Activated naive CD8-positive, alpha-beta T cell treated with anti-CD3 and anti-CD28 coated beads for 36 hours (primary cell): ENCODE measurements around the gene SIGLEC11. TPM values are rescaled to one million over a fixed set of nuclear protein-coding genes. Genes with fewer than 3 reads are reported as not detected.
"Not testable (repeated sequence)": the region's sequence is repeated elsewhere in the genome, so short reads cannot be mapped to it uniquely, and the experiment has no call there.

ENCODE experiments used
- DNase-seq: peaks from one replicate; pipeline ENCODE4 v3.0.0; 2021
- H3K27ac Mint-ChIP-seq: one replicate; pipeline ENCODE4 v1.8.0; 2022; ENCODE audit warnings: mild to moderate bottlenecking, moderate library complexity, mixed read lengths
- H3K27me3 Mint-ChIP-seq: one replicate; pipeline ENCODE4 v1.8.0; 2022; ENCODE audit warnings: mild to moderate bottlenecking, mixed read lengths
- H3K36me3 Mint-ChIP-seq: one replicate; pipeline ENCODE4 v1.8.0; 2021; ENCODE audit warnings: mild to moderate bottlenecking, mixed read lengths
- H3K4me1 Mint-ChIP-seq: one replicate; pipeline ENCODE4 v1.8.0; 2021; ENCODE audit warnings: mixed read lengths
- H3K4me3 Mint-ChIP-seq: one replicate; pipeline ENCODE4 v1.8.0; 2022; ENCODE audit warnings: mild to moderate bottlenecking, moderate library complexity, mixed read lengths
- H3K9me3 Mint-ChIP-seq: one replicate; pipeline ENCODE4 v1.8.0; 2022; ENCODE audit warnings: mixed read lengths
- total RNA-seq, 2 experiments: library from RNA; stranded (reverse); gene quantifications; one replicate each; pipeline ENCODE4 v1.2.3, GENCODE V29; 2021

The SIGLEC11 gene
- total RNA-seq, 2 experiments from 2014 or later, result not detected

DNA sequence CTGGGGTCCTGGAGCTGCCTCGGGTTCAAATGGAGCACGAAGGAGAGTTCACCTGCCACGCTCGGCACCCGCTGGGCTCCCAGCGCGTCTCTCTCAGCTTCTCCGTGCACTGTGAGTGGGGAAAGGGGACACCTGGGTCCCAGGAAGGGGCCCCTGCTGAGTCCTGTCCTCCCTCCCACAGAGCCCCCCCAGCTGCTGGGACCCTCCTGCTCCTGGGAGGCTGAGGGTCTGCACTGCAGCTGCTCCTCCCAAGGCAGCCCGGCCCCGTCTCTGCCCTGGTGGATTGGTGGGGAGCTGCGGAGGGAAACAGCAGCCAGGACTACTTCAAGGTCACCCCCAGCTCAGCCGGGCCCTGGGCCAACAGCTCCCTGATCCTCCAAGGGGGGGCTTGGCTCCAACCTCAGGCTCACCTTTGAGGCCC is 11.0 kb upstream of the SIGLEC11 start:
- no peak overlapping the region for H3K27ac Mint-ChIP-seq
- no peak overlapping the region for H3K4me3 Mint-ChIP-seq
- H3K36me3 Mint-ChIP-seq, result peaks cover 3% of the 10 kb centered on the region
- H3K27me3 Mint-ChIP-seq, result peaks cover 10% of the 10 kb centered on the region
- DNase-seq, result no peak
- no peaks in the 10 kb centered on the region for H3K9me3 Mint-ChIP-seq
- no peaks in the 10 kb centered on the region for H3K4me1 Mint-ChIP-seq

DNA sequence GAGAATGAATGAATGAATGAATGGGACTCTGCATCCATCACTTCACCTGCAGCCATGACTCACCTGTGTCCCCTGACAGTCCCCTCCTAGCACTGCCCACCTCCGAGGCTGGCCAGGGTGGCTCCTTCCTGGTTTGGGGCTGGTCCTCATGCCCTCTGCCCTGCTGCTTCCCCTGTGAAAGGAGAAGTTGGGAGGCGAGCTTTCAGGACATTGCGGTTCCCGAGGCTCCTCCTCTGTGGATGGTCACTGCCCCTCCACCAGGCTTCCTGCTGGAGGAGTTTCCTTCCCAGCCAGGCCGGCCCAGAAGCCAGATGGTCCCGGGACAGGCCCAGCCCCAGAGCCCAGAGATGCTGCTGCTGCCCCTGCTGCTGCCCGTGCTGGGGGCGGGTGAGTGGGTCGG is 8.4 kb upstream of the SIGLEC11 start:
- H3K4me1 Mint-ChIP-seq, DNase-seq, H3K27ac Mint-ChIP-seq, H3K9me3 Mint-ChIP-seq, H3K4me3 Mint-ChIP-seq, H3K36me3 Mint-ChIP-seq: not testable (repeated sequence)
- H3K27me3 Mint-ChIP-seq, result peaks cover 25% of the 10 kb centered on the region

DNA sequence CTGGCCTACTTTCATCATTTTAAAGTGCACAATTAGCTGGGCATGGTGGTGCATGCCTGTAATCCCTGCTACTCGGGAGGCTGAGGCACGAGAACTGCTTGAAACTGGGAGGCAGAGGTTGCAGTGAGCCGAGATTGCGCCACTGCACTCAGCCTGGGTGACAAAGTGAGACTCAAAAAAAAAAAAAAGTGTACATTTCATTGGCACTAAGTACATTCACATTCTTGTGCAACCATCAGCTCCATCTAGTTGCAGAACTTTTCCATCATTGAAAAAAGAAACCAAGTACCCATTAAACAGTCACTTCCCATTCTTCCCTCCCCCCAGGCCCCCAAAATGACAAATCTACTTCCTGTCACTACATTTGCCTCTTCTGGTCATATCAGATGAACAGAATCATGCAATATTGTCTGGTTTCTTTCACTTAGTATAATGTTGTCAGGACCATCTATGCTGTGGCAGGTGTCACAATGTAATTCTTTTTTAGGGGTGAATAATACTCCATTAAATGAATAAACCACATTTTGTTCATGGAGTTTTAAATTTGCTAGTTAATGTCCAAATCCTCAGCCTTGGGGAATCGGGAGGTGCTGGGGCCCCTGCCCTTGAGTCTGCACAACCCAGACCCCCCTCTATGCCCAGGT is 7.4 kb upstream of the SIGLEC11 start:
- peaks cover 31% of the 10 kb centered on the region for H3K27me3 Mint-ChIP-seq
- no peaks in the 10 kb centered on the region for H3K36me3 Mint-ChIP-seq
- H3K9me3 Mint-ChIP-seq, result no peaks in the 10 kb centered on the region
- H3K4me1 Mint-ChIP-seq, result no peaks in the 10 kb centered on the region
- no peak for DNase-seq
- no peak overlapping the region for H3K4me3 Mint-ChIP-seq
- H3K27ac Mint-ChIP-seq, result no peak overlapping the region

DNA sequence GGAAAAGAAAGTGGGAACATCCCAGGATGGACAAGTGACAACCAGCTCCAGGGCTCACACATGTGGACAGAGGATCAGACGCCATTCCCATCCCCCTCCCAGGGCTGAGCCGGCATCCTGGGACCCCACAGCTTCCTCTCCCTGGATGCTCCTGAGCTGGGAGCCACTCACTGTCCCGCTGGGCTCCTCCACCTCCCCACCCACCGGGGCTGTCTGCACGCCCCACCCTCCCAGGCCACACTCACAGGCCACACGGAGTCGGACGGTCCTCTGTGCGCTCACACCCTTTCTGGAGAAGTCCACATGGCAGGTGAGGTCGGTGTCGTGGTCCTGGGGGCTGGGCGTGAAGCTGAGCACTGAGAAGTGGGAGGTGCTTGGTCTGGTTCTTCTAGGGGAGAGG is 1.1 kb downstream of the SIGLEC11 start:
- not testable (repeated sequence) for DNase-seq, H3K36me3 Mint-ChIP-seq, H3K9me3 Mint-ChIP-seq, H3K27ac Mint-ChIP-seq, H3K4me3 Mint-ChIP-seq, H3K4me1 Mint-ChIP-seq
- peaks cover 21% of the 10 kb centered on the region for H3K27me3 Mint-ChIP-seq

DNA sequence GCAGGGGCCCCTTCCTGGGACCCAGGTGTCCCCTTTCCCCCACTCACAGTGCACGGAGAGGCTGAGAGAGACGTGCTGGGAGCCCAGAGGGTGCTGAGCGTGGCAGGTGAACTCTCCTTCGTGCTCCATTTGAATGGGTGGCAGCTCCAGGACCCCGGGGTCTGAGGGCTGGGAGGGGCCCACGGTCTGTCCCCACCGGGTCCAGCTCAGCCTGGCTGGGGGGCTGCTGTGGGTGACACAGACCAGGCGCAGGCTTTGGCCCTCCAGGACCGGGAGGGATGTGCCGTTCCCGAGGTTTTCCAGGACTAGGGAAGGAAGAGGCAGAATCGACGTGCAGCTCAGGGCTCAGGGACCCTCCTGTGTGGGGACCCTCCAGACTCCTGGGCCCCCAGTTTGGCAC is 2.4 kb downstream of the SIGLEC11 start:
- not testable (repeated sequence) for H3K4me3 Mint-ChIP-seq, H3K4me1 Mint-ChIP-seq, H3K36me3 Mint-ChIP-seq, DNase-seq, H3K9me3 Mint-ChIP-seq, H3K27ac Mint-ChIP-seq
- H3K27me3 Mint-ChIP-seq, result peaks cover 21% of the 10 kb centered on the region

DNA sequence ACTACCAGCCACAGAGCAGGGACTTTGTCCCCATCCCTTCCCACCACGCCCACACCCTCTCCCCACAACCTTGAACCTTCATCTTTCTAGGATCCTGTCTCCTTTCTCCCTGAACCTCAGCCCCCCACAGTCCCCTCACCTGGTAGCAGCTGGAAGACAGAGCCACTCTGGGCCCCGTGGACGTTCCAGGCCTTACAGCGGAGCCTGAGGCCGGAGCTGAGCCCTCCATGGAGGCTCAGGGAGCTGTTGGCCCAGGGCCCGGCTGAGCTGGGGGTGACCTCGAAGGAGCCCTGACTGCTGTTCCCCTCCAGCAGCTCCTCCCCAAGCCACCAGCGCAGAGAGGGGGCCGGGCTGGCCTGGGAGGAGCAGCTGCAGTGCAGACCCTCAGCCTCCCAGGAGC is 2.8 kb downstream of the SIGLEC11 start:
- peaks cover 17% of the 10 kb centered on the region for H3K27me3 Mint-ChIP-seq
- H3K9me3 Mint-ChIP-seq, result not testable (repeated sequence)

DNA sequence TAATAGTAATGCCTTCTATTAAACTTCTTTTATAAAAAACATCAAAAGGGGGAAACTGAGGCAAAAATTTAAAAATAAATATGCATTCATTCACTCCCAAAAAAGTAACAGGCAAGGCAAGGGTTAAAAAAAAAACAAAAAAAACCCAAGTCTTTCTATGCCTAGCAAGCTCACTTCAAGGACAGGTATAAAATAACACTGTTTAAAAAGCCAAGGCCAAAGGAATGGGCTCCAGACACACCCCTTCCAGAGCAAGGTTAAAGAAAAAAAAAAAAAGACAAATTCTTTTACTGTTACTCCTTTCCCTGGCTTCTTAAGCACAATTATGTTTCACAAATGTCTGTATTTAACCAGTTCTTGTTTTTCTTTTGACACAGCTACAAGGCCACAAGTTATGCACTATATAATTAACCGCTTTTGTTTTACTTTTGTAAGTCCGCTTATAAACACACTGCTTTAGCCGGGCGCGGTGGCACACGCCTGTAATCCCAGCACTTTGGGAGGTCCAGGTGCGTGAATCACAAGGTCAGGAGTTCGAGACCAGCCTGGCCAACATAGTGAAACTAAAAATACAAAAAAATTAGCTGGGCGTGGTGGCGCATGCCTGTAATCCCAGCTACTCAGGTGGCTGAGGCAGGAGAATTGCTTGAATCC is 3.6 kb downstream of the SIGLEC11 start:
- H3K4me1 Mint-ChIP-seq, result peaks cover 10% of the 10 kb centered on the region
- H3K27ac Mint-ChIP-seq, result no peak overlapping the region
- no peak for DNase-seq
- H3K4me3 Mint-ChIP-seq, result no peak overlapping the region
- H3K9me3 Mint-ChIP-seq, result no peaks in the 10 kb centered on the region
- H3K27me3 Mint-ChIP-seq, result peaks cover 17% of the 10 kb centered on the region
- H3K36me3 Mint-ChIP-seq, result no peaks in the 10 kb centered on the region

More for the DNA sequence above, 2.8 kb downstream of the SIGLEC11 start:
- not testable (repeated sequence) for DNase-seq, H3K27ac Mint-ChIP-seq, H3K36me3 Mint-ChIP-seq, H3K4me3 Mint-ChIP-seq
- peaks cover 10% of the 10 kb centered on the region for H3K4me1 Mint-ChIP-seq

DNA sequence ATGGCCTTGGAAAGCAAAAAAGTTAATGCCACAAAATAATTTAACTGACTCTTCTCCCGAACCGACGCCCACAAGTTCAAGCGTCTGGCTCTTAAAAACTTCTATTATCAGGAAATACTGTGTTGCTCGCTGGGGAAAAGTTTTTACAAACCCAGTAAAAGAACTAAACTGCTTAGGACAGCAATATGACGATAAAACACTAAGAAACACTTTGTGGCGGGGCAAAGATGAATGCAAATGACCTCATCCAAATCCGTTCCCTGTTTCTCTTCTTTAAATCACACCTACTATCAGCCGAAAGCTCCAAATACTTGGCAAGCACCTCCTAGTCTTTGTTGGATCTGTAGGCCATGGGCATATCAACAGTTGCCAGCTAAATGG is 4.9 kb downstream of the SIGLEC11 start:
- peaks cover 10% of the 10 kb centered on the region for H3K4me1 Mint-ChIP-seq
- H3K9me3 Mint-ChIP-seq, result no peaks in the 10 kb centered on the region
- peaks cover 15% of the 10 kb centered on the region for H3K27me3 Mint-ChIP-seq
- no peaks in the 10 kb centered on the region for H3K36me3 Mint-ChIP-seq
- H3K4me3 Mint-ChIP-seq, result no peak overlapping the region
- no peak overlapping the region for H3K27ac Mint-ChIP-seq
- no peak for DNase-seq

DNA sequence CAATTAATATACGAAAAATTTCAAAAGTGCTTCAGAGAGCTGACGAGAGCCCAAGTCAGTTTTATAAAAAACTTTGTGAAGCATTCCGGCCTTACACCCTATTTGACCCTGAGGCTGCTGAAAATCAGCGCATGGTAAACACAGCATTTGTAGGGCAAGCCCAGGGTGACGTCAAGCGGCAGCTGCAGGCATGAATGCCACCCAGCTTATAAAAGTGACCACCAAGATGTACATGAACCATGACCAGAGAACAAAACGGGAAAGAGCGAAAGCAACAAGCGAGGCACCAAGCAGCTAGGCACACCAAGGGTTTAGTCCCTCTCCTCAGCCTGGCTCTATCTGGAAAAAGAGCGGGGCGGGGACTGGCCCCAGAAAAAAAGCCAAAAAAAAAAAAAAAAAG is 6.0 kb downstream of the SIGLEC11 start:
- Mint-ChIP-seq H3K27ac (no peak overlapping the region), H3K27me3 (peaks cover 21% of the 10 kb centered on the region), H3K36me3 (no peaks in the 10 kb centered on the region), H3K4me3 (no peak overlapping the region), H3K4me1 (peaks cover 12% of the 10 kb centered on the region), H3K9me3 (no peaks in the 10 kb centered on the region)
- DNase-seq, result no peak

DNA sequence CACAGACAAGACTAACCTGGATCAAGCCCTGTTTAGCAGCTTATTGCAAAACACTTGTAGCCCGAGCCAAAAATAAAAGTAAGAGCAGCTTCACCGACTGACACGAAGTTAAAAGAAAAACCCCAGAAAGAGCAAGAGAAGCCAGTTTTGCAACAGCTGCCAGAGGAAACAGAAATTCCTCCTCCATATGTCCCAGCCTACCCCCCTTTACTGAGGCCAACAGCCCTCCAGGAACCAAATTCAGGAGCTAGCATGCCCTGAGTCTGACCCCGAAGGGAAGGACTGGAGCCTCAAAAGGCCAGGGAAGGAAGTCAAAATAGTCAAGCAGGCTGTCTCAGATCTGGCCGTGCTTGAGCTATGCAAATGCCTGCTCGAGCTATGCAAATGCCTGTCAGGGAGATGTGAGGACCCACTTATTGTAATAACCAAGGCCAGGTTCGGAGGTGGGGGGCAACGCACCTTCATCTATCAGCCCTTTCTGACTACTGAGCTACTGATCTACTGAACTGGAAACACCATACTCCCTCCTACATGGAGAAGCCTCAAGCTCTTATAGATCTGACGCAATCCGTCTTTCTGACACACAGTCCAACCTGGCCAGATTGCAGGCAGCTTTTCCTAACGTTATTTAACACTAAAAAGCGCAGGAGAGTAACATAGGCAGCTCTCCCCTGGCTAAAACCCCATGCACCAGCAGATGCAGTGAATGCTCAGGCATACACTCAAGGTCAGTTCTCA is 6.7 kb downstream of the SIGLEC11 start:
- no peak overlapping the region for H3K4me3 Mint-ChIP-seq
- H3K36me3 Mint-ChIP-seq, result no peaks in the 10 kb centered on the region
- H3K27me3 Mint-ChIP-seq, result peaks cover 23% of the 10 kb centered on the region
- no peak overlapping the region for H3K27ac Mint-ChIP-seq
- DNase-seq, result no peak
- H3K4me1 Mint-ChIP-seq, result peaks cover 12% of the 10 kb centered on the region
- no peaks in the 10 kb centered on the region for H3K9me3 Mint-ChIP-seq

DNA sequence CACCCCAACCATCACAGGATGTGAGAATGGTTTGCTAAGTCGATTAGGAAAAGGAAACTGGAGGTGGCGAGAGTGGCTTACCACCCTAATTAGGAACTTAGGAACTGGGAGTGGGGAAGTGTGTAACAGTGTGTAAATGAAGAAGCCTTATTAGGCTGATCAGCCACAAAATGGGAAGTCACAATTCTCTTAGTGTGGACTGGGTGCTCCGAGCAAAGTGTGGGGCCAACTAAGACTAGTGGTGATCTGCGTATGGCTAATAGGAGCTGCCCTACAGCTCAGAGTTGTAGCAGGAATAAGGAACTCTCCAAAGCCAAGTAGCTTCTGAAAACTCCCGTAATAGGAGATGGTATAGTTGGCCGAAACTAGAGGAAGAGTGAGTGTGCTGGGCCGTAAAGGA is 7.6 kb downstream of the SIGLEC11 start:
- H3K4me1 Mint-ChIP-seq, result peaks cover 12% of the 10 kb centered on the region
- H3K27ac Mint-ChIP-seq, result no peak overlapping the region
- H3K4me3 Mint-ChIP-seq, result no peak overlapping the region
- DNase-seq, result no peak
- H3K9me3 Mint-ChIP-seq, result no peaks in the 10 kb centered on the region
- H3K36me3 Mint-ChIP-seq, result no peaks in the 10 kb centered on the region
- peaks cover 23% of the 10 kb centered on the region for H3K27me3 Mint-ChIP-seq

DNA sequence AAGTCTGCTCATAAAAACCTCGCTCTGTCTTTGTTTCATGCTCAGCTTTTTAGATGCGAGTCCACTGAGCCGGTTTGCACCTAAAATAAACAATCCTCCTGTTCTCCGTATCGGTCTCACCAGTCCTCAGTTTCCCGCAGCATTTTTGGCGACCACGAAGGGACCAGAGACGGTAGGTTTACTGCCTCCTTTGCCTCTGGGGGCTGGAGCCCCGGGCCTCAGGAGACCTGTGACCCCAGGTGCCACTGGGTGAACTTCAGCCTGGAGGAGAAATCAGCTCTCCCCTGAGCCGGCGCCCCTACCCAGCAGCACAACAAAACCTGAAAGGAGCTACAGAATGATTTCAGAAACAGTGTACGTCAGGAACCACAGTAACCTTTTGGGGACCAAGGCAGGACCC is 8.1 kb downstream of the SIGLEC11 start:
- no peak overlapping the region for H3K4me3 Mint-ChIP-seq
- H3K9me3 Mint-ChIP-seq, result no peaks in the 10 kb centered on the region
- no peak for DNase-seq
- H3K4me1 Mint-ChIP-seq, result peaks cover 12% of the 10 kb centered on the region
- H3K27me3 Mint-ChIP-seq, result peaks cover 24% of the 10 kb centered on the region
- no peak overlapping the region for H3K27ac Mint-ChIP-seq
- no peaks in the 10 kb centered on the region for H3K36me3 Mint-ChIP-seq

DNA sequence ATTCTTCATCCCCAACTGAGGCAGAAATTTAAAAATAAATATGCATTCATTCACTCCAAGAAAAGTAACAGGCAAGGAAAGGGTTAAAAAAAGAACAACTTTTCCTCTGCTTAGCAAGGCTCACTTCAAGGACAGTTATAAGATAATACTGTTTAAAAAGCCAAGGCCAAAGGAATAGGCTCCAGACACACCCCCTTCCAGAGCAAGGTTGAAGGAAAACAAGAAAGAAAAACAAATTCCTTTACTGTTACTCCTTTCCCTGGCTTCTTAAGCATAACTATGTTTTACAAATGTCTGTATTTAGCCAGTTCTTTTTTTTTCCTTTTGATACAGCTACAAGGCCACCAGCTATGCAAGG is 8.5 kb downstream of the SIGLEC11 start:
- H3K4me3 Mint-ChIP-seq, result no peak overlapping the region
- H3K27me3 Mint-ChIP-seq, result peaks cover 26% of the 10 kb centered on the region
- no peaks in the 10 kb centered on the region for H3K9me3 Mint-ChIP-seq
- no peaks in the 10 kb centered on the region for H3K36me3 Mint-ChIP-seq
- H3K27ac Mint-ChIP-seq, result no peak overlapping the region
- DNase-seq, result no peak
- H3K4me1 Mint-ChIP-seq, result peaks cover 12% of the 10 kb centered on the region

DNA sequence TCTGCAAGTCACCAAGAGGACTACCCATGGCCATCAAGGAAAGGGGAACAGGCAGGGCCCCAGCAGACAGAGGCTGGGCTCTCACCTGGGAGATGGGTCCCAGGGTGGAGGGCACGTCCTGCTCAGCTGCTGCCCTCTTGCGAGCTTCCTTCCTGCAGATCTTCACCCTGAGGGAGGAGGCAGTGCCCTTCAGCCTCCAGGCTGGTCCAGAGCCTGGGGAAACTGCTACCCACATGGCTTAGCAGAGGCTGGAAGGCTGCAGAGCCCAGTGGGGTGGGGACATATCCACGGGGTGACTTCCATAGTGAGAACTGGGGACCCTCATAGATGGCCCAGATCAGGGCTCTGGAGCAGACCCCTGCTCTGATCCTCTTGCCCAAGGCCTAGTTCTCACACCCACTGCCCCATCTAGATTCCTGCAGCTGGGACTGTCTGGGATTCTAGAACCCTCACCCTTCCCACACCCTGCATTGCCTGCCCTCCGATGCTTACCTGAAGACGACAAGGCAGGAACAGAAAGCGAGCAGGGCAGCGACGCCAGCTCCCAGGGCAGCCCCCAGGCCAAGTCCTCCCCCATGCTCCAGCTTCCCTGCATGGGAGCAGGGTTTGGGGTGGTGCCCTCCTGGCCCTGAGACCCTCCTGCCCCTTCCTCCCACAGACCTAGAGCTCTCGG is 9.0 kb downstream of the SIGLEC11 start:
- Mint-ChIP-seq H3K27ac (no peak overlapping the region), H3K4me3 (no peak overlapping the region), H3K36me3 (no peaks in the 10 kb centered on the region), H3K9me3 (no peaks in the 10 kb centered on the region), H3K27me3 (peaks cover 26% of the 10 kb centered on the region), H3K4me1 (peaks cover 12% of the 10 kb centered on the region)
- no peak for DNase-seq

DNA sequence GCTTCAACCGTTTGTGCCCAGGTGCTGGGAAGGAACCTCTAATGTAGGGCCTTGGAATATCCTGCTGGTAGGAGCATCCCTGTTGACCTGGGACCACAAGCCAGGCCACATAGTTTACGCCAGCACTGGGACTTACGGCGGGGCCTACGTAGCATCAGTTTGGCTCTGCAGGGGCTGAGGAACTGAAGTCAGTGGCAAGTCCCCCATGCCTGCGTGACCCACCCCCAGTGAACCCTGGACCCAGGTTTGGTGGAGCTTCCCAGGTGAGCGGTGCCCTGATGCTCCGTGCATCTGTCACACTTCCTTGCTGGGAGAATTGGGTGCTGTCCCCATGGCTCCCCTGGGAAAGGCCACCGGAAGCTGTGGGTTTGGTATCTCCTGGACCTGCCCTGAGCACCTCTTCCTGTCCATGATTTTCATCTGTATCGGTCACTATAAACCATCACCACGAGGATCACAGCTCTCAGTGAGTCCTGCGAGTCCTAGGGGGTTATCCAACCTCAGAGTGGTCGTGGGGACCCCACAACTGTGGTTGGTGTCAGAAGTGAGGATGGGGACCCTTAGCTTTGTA is 9.9 kb downstream of the SIGLEC11 start:
- Mint-ChIP-seq H3K27me3 (peaks cover 26% of the 10 kb centered on the region), H3K4me1 (peaks cover 12% of the 10 kb centered on the region), H3K36me3 (no peaks in the 10 kb centered on the region), H3K4me3 (no peak overlapping the region), H3K9me3 (no peaks in the 10 kb centered on the region), H3K27ac (no peak overlapping the region)
- no peak for DNase-seq
